ENCODE measurements around the gene GNLY. TPM values are rescaled to one million over a fixed set of nuclear protein-coding genes. Genes with fewer than 3 reads are reported as not detected.

The GNLY gene
- total and polyA plus RNA-seq, 2 of the 13 experiments (the other 11 are each of a cell fraction or from before 2014, with no cell fraction given) = not detected

- TF ChIP-seq FOXC1 (CRISPR knock-in tag; IDR thresholded peaks at IDR 0.05; ENCODE audit: borderline replicate concordance) (no peak; the same call in 1 of the 2 replicates), ARNTL (CRISPR knock-in tag; IDR thresholded peaks at IDR 0.05) (peak; percentile 17; the same call in 1 of the 2 replicates), MTF1 (CRISPR knock-in tag; IDR thresholded peaks at IDR 0.05) (no peak), GTF2F1 (IDR thresholded peaks at IDR 0.05; ENCODE audit: low read length) (no peak), ATF2 (CRISPR knock-in tag; IDR thresholded peaks at IDR 0.05) (no peak), ZGPAT (CRISPR knock-in tag; IDR thresholded peaks at IDR 0.05) (no peak), SMARCE1 (IDR thresholded peaks at IDR 0.05; ENCODE audit: borderline replicate concordance) (no peak), SP140L (CRISPR knock-in tag; IDR thresholded peaks at IDR 0.05; ENCODE audit: borderline replicate concordance) (no peak), SNAPC5 (CRISPR knock-in tag; IDR thresholded peaks at IDR 0.05; ENCODE audit: borderline replicate concordance) (0 out of 2 replicates have a peak, but pooled peaks have one; percentile 16), KAT8 (CRISPR knock-in tag; IDR thresholded peaks at IDR 0.05) (no peak), PHB2 (IDR thresholded peaks at IDR 0.05; ENCODE audit: partially characterized antibody) (no peak), ZNF552 (CRISPR knock-in tag; IDR thresholded peaks at IDR 0.05; ENCODE audit: borderline replicate concordance) (no peak), LBX2 (CRISPR knock-in tag; IDR thresholded peaks at IDR 0.05; ENCODE audit: borderline replicate concordance) (no peak), ZBTB20 (CRISPR knock-in tag; IDR thresholded peaks at IDR 0.05; ENCODE audit: borderline replicate concordance, low read depth) (no peak), NR3C1 (CRISPR knock-in tag; IDR thresholded peaks at IDR 0.05) (no peak), PBX3 (CRISPR knock-in tag; IDR thresholded peaks at IDR 0.05; ENCODE audit: borderline replicate concordance) (no peak), ZNF775 (CRISPR knock-in tag; IDR thresholded peaks at IDR 0.05; ENCODE audit: borderline replicate concordance) (no peak), KAT2B (IDR thresholded peaks at IDR 0.05; ENCODE audit: borderline replicate concordance, low read depth, low read length) (no peak), PAF1 (CRISPR knock-in tag; IDR thresholded peaks at IDR 0.05) (no peak), FOXA3 (CRISPR knock-in tag; IDR thresholded peaks at IDR 0.05) (no peak; the same call in 1 of the 2 replicates), ZNF737 (CRISPR knock-in tag; IDR thresholded peaks at IDR 0.05; ENCODE audit: borderline replicate concordance) (0 out of 2 replicates have a peak, but pooled peaks have one; percentile 27), ZNF704 (CRISPR knock-in tag; IDR thresholded peaks at IDR 0.05; ENCODE audit: borderline replicate concordance) (no peak), GPN1 (CRISPR knock-in tag; IDR thresholded peaks at IDR 0.05; ENCODE audit: borderline replicate concordance) (no peak), ZNF841 (CRISPR knock-in tag; IDR thresholded peaks at IDR 0.05; ENCODE audit: borderline replicate concordance) (no peak), ATF7 (IDR thresholded peaks at IDR 0.05) (no peak), ATF7 (CRISPR knock-in tag; IDR thresholded peaks at IDR 0.05) (no peak)
These were observed 47.8 kb downstream of the GNLY start (continued) for GRCh38 chr2:85741833-85742455.
